Measurements from ENCODE around the gene FHL2.
A peak's percentile ranks its signal among the peaks of the same experiment; 100 is the strongest.

Gene FHL2

GRCh38 chr2:105397953-105398335 is 907 bp downstream of the FHL2 start:
- peaks cover 31% of the 10 kb centered on the region for H3K4me1 ChIP-seq (ENCODE audit: control insufficient read depth, insufficient read depth, low read length)
- peak overlapping the region; percentile 67 to 96 for H3K4me3 ChIP-seq (ENCODE audit: low read length in 2 of 2)
- H3K27ac ChIP-seq (ENCODE audit: low read length), result peak overlapping the region; percentile 93
- no peaks in the 10 kb centered on the region for H3K9me3 ChIP-seq (ENCODE audit: control insufficient read depth in 2 of 2, low read length in 2 of 2)
- peak overlapping the region; percentile 97 to 98 for H3K9ac ChIP-seq (ENCODE audit: low read length in 2 of 2)
- H3K27me3 ChIP-seq (ENCODE audit: control insufficient read depth in 1 of 2, insufficient read depth in 2 of 2, low read length in 2 of 2), result peaks cover 0 to 2% of the 10 kb centered on the region in 2 donors
- peaks cover 2 to 5% of the 10 kb centered on the region in 2 donors for H3K36me3 ChIP-seq (ENCODE audit: control insufficient read depth in 2 of 2, insufficient read depth in 2 of 2, low read length in 2 of 2)

- no peaks in the 10 kb centered on the region for H3K9me3 ChIP-seq (ENCODE audit: control insufficient read depth in 2 of 2, low read length in 2 of 2)
- H3K36me3 ChIP-seq (ENCODE audit: control insufficient read depth in 2 of 2, insufficient read depth in 2 of 2, low read length in 2 of 2), result peaks cover 2 to 5% of the 10 kb centered on the region in 2 donors
- no peak overlapping the region for H3K27ac ChIP-seq (ENCODE audit: low read length)
- H3K27me3 ChIP-seq (ENCODE audit: control insufficient read depth in 1 of 2, insufficient read depth in 2 of 2, low read length in 2 of 2), result peaks cover 0 to 2% of the 10 kb centered on the region in 2 donors
- peak overlapping the region; percentile 60 to 98 for H3K9ac ChIP-seq (ENCODE audit: low read length in 2 of 2)
- H3K4me3 ChIP-seq (ENCODE audit: low read length in 2 of 2), result peak overlapping the region; percentile 72 to 96
- H3K4me1 ChIP-seq (ENCODE audit: control insufficient read depth, insufficient read depth, low read length), result peaks cover 31% of the 10 kb centered on the region
Observed at GRCh38 chr2:105397025-105397722, 1.7 kb downstream of the FHL2 start.

- Histone ChIP-seq H3K27me3 (ENCODE audit: control insufficient read depth in 1 of 2, insufficient read depth in 2 of 2, low read length in 2 of 2) (peaks cover 0 to 2% of the 10 kb centered on the region in 2 donors), H3K9ac (ENCODE audit: low read length in 2 of 2) (peak overlapping the region in 1 of 2 donors; percentile 98), H3K36me3 (ENCODE audit: control insufficient read depth in 2 of 2, insufficient read depth in 2 of 2, low read length in 2 of 2) (peaks cover 2 to 5% of the 10 kb centered on the region in 2 donors), H3K9me3 (ENCODE audit: control insufficient read depth in 2 of 2, low read length in 2 of 2) (no peaks in the 10 kb centered on the region), H3K4me1 (ENCODE audit: control insufficient read depth, insufficient read depth, low read length) (peaks cover 37% of the 10 kb centered on the region), H3K4me3 (ENCODE audit: low read length in 2 of 2) (peak overlapping the region; percentile 56 to 96), H3K27ac (ENCODE audit: low read length) (peak overlapping the region; percentile 18)
Observed at GRCh38 chr2:105396254-105397024, 2.4 kb downstream of the FHL2 start.

- Histone ChIP-seq H3K27ac (ENCODE audit: low read length) (peak overlapping the region; percentile 18), H3K4me3 (ENCODE audit: low read length in 2 of 2) (peak overlapping the region in 1 of 2 donors; percentile 96), H3K9me3 (ENCODE audit: control insufficient read depth in 2 of 2, low read length in 2 of 2) (no peaks in the 10 kb centered on the region), H3K27me3 (ENCODE audit: control insufficient read depth in 1 of 2, insufficient read depth in 2 of 2, low read length in 2 of 2) (peaks cover 0 to 2% of the 10 kb centered on the region in 2 donors), H3K36me3 (ENCODE audit: control insufficient read depth in 2 of 2, insufficient read depth in 2 of 2, low read length in 2 of 2) (peaks cover 2 to 5% of the 10 kb centered on the region in 2 donors), H3K9ac (ENCODE audit: low read length in 2 of 2) (no peak overlapping the region), H3K4me1 (ENCODE audit: control insufficient read depth, insufficient read depth, low read length) (peaks cover 43% of the 10 kb centered on the region)
Observed at GRCh38 chr2:105395691-105396090, 3.2 kb downstream of the FHL2 start.

- Histone ChIP-seq H3K27ac (ENCODE audit: low read length) (peak overlapping the region; percentile 18), H3K9me3 (ENCODE audit: control insufficient read depth in 2 of 2, low read length in 2 of 2) (no peaks in the 10 kb centered on the region), H3K9ac (ENCODE audit: low read length in 2 of 2) (no peak overlapping the region), H3K4me3 (ENCODE audit: low read length in 2 of 2) (peak overlapping the region in 1 of 2 donors; percentile 96), H3K4me1 (ENCODE audit: control insufficient read depth, insufficient read depth, low read length) (peaks cover 48% of the 10 kb centered on the region), H3K36me3 (ENCODE audit: control insufficient read depth in 2 of 2, insufficient read depth in 2 of 2, low read length in 2 of 2) (peaks cover 4 to 5% of the 10 kb centered on the region in 2 donors), H3K27me3 (ENCODE audit: control insufficient read depth in 1 of 2, insufficient read depth in 2 of 2, low read length in 2 of 2) (peaks cover 0 to 2% of the 10 kb centered on the region in 2 donors)
Observed at GRCh38 chr2:105394951-105395611, 3.8 kb downstream of the FHL2 start.

GRCh38 chr2:105393373-105394055 is 5.3 kb downstream of the FHL2 start:
- Histone ChIP-seq H3K9ac (ENCODE audit: low read length in 2 of 2) (no peak overlapping the region), H3K9me3 (ENCODE audit: control insufficient read depth in 2 of 2, low read length in 2 of 2) (no peaks in the 10 kb centered on the region), H3K4me1 (ENCODE audit: control insufficient read depth, insufficient read depth, low read length) (peaks cover 56% of the 10 kb centered on the region), H3K27me3 (ENCODE audit: control insufficient read depth in 1 of 2, insufficient read depth in 2 of 2, low read length in 2 of 2) (peaks cover 0 to 2% of the 10 kb centered on the region in 2 donors), H3K27ac (ENCODE audit: low read length) (peak overlapping the region; percentile 37), H3K4me3 (ENCODE audit: low read length in 2 of 2) (no peak overlapping the region), H3K36me3 (ENCODE audit: control insufficient read depth in 2 of 2, insufficient read depth in 2 of 2, low read length in 2 of 2) (peaks cover 4 to 5% of the 10 kb centered on the region in 2 donors)

GRCh38 chr2:105391763-105392662 is 6.8 kb downstream of the FHL2 start:
- Histone ChIP-seq H3K27ac (ENCODE audit: low read length) (no peak overlapping the region), H3K27me3 (ENCODE audit: control insufficient read depth in 1 of 2, insufficient read depth in 2 of 2, low read length in 2 of 2) (peaks cover 0 to 2% of the 10 kb centered on the region in 2 donors), H3K36me3 (ENCODE audit: control insufficient read depth in 2 of 2, insufficient read depth in 2 of 2, low read length in 2 of 2) (peaks cover 4 to 9% of the 10 kb centered on the region in 2 donors), H3K9me3 (ENCODE audit: control insufficient read depth in 2 of 2, low read length in 2 of 2) (no peaks in the 10 kb centered on the region), H3K4me1 (ENCODE audit: control insufficient read depth, insufficient read depth, low read length) (peaks cover 58% of the 10 kb centered on the region), H3K4me3 (ENCODE audit: low read length in 2 of 2) (no peak overlapping the region), H3K9ac (ENCODE audit: low read length in 2 of 2) (no peak overlapping the region)

- Histone ChIP-seq H3K4me1 (ENCODE audit: control insufficient read depth, insufficient read depth, low read length) (peaks cover 51% of the 10 kb centered on the region), H3K27ac (ENCODE audit: low read length) (peak overlapping the region; percentile 11), H3K9me3 (ENCODE audit: control insufficient read depth in 2 of 2, low read length in 2 of 2) (no peaks in the 10 kb centered on the region), H3K4me3 (ENCODE audit: low read length in 2 of 2) (no peak overlapping the region), H3K36me3 (ENCODE audit: control insufficient read depth in 2 of 2, insufficient read depth in 2 of 2, low read length in 2 of 2) (peaks cover 6 to 10% of the 10 kb centered on the region in 2 donors), H3K27me3 (ENCODE audit: control insufficient read depth in 1 of 2, insufficient read depth in 2 of 2, low read length in 2 of 2) (no peaks in the 10 kb centered on the region), H3K9ac (ENCODE audit: low read length in 2 of 2) (no peak overlapping the region)
Observed at GRCh38 chr2:105391058-105391627, 7.7 kb downstream of the FHL2 start.

- Histone ChIP-seq H3K9me3 (ENCODE audit: control insufficient read depth in 2 of 2, low read length in 2 of 2) (no peaks in the 10 kb centered on the region), H3K27ac (ENCODE audit: low read length) (no peak overlapping the region), H3K4me1 (ENCODE audit: control insufficient read depth, insufficient read depth, low read length) (peaks cover 46% of the 10 kb centered on the region), H3K36me3 (ENCODE audit: control insufficient read depth in 2 of 2, insufficient read depth in 2 of 2, low read length in 2 of 2) (peaks cover 10 to 12% of the 10 kb centered on the region in 2 donors), H3K9ac (ENCODE audit: low read length in 2 of 2) (no peak overlapping the region), H3K4me3 (ENCODE audit: low read length in 2 of 2) (no peak overlapping the region), H3K27me3 (ENCODE audit: control insufficient read depth in 1 of 2, insufficient read depth in 2 of 2, low read length in 2 of 2) (no peaks in the 10 kb centered on the region)
Observed at GRCh38 chr2:105390454-105390853, 8.4 kb downstream of the FHL2 start.
